ENCODE measurements around the gene FMOD.

FMOD gene

DNA sequence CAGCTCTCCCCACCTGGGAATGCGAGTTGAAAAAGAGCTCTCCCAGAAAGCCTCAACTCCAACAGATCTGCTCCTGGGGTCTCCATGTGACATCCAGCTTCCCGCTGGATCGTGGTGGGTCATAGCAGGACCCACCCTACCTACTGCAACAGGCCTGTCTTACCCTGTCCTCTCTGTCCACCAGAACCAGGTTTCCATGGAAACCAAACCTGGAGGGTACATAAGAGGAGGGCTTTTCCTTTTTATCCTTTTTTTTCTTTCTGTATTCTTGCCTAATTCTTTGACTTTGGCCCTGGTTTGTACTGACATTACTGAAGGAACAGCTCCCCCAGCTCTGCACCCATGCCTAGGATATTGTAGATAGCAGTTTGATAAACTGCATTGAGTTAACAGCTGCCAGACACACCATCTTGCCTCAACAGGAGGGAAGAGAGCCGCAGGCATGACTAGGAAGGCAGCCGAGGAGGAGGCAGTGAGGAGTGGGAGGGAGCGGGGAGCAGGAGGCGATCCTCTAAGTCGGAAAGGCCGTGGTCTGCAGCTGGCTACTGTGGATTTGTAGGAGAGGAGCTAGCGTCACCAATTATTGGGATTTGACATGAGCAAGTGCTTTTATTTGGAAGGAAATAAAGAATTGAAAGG, 9.7 kb upstream of the FMOD start:
- DNase-seq = no peak

DNA sequence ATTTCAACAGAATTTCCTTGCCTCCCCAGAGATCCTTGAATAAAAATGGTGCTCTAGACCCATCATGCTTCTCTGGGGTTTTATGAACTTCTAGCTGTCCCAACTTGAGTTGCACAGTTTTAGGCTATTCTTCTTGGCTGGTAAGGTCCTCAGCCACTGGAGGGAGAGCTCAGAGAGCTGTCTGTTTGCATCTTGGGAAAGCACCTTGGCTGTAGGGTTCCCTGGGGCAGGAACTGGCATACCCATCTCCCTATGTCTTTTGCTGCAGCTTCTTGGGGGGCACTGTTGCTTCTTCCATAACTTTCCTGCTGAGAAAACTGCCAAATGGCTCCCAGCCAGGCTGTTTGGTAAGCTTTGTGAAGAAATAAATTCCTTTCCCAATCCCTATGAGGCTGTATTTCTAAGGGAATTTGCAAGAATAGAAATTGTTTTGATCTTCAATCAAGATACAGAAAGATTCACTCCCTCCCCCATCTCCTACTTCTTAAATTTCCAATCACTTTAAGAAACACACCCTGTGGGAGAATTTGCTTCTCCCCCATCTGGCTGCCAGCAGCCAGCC, 8.2 kb upstream of the FMOD start:
- no peak for DNase-seq

DNA sequence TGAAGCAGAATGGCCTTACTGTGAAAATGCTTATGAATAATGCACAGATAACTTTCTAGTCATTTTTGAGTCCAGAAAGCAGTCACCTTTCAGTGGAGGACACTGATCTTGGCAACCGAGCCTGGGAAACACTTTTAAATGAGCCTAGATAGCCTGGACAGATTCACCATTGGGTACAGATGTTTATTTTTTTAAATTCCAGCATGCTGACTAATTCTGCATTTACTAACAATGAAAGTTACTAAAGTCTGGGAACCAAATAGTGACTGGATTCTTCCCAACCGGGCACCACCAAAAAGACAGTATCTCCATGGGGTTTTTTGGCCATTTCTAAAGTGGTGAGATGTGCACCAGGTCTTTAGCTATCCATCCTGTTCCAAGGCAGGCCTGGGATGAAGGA, 3.3 kb upstream of the FMOD start:
- no peak for DNase-seq

DNA sequence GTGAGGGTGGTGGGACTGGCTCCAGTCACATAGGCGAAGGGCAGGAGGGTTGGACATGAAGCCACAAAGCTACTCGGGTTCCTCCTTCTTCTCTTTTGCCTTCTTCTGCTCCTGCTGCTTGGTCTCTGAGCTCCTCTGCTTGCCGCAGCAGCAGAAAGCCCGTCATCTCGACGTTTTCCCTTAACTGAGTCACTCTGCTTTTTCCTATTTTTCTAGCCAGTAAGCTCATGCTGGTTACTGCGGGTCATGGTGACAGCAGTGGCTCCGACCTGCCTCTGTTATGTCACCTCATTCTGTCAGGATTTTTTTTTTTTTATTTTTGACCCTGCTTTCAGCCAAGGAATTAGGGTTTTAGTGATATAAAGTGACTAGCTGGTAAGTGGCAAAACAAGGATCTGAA, 2.6 kb upstream of the FMOD start:
- no peak for DNase-seq

DNA sequence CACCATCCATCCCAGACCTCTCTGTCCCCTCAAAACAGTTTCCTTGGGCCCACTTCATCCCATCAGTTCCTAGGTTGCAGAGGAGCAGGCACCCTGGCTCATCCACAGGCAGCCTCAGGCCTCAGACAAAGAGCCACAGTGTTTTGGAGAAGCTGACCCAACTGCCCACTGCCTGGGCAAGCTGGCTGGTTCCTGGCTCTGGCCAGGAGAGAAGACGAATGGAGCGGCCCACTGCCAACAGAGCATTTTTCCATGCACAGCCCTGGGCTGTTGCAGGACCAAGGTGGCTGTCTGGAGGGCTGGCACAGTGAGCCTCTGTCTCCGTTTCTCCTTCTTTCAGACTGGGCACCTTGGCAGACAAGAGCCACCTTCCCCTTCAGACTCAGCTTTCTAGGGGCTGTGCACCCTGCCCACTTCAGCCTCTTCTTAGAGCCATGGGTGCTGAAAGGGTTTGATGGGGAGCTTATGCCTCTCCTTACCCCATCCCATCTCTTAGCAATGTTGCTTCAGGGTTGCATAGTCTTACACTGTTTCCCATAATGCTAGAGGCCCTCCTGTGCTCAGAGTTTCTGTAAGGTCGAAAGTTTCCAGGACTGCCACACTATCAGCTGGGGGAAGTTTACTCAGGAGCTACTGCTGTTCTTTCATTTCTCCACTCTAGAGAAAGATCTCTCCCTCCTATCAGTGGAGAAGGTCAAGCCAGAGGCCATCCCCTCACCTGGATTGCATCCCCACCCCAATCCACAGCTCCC, 973 bp downstream of the FMOD start:
- DNase-seq = no peak

DNA sequence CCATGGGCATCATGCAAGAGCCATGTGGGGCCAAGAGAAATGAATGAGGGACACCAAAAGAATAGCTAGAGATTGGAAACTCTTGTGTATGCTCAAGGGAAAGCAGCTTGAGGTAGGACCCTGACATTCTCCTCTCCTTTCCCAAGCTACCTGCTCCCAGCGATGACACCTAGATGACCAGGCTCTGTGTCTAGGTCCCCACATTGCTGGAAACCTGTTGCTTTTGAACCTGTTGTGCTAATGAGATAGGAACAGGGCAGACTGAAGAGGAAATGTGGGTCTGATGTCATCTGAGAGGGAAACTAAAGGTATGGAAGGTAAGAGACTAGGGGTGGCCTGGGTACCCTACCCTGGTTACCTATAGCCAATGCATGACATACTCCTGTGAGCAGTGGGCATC, 1.8 kb downstream of the FMOD start:
- DNase-seq = no peak

DNA sequence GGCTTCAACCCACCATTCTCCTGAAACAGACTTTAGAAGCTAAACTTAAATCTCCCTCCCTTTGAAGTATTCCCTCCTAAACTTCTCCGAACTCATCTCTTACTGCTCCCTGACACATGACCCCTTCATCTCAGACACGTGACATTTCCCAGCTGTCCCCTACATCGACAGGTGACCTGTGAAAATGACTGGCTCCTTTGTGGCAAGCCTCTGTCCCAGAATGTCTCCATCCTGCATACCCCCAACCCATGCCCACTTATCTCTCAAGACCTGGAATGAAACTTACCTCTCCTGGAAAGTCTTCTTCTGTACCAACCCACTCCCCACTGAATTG, 4.2 kb downstream of the FMOD start:
- DNase-seq = no peak

DNA sequence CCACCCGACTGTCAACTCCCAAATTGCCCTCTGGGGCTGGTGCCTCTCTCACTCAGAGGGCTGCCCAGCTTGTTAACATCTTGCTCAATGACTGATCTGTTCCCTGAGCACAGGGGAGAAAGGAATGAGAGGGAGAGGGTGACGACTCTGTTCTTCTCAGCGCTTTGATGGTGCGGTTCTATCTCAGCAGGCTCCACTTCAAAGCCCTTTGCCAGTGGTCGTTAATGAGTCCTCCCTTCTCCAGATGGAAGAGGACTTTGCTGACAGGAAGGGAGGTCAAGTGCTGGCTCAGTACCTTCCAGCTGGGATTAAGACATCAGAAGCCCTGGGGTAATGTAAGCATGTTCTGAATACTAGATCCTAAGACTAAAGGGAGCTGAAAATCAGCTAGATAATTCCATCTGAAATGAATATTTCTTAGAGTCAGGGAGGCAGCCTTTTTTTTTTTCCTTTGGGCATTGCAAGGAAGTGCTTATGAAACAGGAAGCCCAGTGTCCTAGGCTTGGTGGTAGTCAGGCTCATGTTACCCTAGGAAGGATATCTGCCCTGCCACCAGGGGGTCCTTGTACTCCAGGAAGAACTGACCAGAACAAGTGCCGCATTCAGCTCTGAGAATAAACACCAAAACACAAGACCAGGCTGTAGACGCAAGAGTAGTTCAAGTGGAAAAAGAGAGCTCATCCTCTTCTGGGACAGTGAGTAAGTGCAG, 4.7 kb downstream of the FMOD start:
- no peak for DNase-seq

DNA sequence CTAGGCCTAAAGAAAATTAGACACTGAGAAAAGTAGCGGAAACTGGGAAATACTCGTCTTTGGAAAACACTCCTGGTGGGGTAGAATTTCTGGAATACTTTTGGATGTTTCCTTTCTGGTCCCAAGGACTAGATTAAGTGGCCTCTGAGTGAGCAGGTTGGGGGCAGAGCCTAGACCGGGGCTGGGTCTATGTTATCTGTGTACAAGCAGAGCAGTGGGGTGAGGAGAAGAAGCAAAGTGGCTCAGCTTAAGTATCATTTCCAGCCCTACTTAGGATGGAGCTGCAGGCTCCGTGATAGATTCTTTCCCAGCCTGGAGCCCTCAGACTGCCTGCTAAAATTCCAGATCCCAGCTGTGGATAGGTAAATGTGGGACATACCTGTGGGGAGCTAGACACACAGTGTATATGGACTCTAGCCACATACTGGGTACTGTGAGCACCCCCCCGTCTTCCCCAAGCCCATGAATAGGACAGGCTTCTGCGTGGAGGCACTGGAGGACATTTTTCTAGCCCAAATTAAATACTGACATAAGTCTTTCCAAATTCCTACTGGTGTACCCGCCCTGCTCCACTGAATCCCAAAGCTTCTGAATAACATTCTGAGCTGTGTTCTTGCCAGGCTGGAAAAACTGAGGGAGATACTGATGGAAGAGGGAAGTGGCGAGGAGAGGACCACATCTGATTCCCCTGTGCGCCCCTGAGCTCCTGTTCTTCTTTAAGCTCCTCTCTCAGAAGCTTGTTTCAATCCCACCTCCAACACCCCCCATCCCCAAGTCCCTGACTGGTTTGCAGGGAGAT, 6.8 kb downstream of the FMOD start:
- no peak for DNase-seq

DNA sequence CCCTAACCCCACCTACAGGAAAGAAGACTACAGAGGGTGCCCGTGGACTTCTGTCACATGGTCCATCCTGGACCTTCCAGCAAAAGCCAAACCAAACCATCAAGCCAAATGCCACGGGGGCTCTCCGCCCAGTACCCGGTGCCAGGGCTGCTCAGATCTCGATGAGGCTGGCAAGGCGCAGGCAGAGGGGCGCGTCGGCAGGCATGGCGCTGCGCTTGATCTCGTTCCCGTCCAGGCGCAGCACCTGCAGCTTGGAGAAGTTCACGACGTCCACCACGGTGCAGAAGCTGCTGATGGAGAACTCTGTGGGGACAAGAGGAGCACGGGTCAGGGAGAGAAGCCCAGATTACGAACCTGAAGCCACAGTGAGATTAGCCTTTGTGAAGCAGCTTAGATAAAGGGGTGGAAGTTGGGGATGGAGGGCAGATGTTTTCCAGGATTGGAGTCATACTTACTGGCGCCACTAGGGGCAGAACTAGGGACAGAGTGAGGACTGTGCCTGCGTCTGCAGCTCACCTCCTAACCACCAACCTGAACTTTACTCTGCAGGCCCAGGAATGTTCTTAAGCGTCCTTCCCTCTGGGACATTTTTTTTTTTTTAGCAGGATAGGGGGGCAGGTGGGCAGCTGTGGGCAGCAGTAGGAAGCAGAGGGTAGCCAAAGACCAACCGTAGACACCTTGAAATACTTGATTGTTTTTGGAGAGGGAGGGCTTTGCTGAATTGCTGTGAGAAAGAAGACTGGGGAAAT, 8.6 kb downstream of the FMOD start:
- peak; percentile 38 for DNase-seq

DNA sequence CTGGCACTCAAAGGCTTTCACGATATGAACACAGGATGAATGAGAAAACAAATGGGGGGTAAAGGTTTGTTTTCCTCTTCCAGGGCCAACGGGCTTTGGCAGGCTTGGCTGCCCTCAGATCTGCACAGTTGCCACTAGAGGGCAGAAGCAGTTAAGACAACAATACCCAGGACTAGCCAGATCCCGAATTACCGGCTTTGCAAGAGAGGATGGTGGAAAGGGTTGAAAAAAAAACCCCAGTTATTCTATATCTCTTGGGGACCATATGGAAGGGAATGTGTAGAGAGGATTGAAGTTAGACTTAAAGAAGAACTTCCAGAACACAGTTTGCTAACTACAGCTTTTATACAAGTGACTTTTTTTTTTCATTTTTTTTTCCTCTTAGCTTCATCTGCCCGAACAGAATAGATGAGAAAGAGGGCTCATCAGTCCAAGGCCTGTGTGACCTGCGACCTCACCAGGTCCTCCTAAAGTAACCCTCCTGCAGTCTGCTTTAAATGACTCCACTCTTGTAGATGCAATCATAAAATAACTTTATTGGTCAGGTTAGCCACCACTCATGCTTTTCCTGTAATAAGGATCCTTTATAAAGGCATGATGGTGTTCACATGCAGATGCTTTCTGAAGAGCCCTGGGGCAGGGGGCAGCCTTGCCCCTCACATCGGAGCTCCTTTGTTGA, 10.7 kb downstream of the FMOD start:
- DNase-seq = peak; percentile 37

DNA sequence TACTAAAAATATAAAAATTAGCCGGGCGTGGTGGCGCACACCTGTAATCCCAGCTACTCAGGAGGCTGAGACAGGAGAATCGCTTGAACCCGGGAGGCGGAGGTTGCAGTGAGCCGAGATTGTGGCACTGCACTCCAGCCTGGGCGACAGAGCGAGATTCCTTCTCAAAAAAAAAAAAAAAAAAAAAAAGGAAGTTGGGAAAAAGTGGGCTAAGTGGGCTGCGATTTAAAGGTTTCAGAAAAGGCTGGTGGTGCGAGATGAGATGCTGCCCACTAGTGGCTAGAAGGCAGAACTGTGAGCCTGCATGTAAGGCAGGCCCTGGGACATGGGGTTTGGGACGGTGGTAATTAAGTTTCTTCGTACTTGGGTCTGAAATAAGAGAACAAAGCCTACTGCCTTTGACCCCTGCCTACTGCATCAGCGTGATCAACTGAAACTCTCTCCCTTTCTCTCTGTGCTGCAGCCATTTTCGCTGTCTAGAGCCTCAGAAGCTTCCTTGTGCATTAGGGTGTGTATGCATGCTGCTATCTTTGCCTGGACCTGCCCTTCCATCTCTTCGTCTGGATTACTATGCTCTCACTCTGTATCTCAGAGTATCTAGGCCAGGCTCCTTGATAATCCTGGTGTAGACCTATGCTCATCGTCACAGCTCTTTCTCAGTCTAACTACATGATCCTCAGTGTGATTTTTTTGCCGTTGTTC, 12.4 kb downstream of the FMOD start:
- DNase-seq = peak; percentile 39

DNA sequence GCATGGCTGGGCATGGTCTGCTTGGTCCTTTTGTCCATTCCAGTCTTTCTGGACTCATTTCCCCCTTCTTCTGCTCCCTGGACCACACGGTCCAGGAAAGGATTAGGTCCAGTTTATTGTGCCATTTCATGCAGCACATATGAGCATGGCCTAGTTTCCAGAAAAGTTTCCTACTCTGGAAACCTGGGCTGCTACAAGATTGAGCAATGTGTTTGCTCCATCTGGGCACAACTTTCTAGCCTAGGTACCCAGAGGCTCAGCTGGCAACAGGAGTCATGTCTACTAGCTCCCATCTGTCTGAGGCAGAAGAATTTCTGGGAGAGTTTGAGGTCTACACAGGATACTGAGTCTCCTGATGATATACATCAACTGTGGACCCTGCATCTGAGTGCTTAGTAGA, 14.8 kb downstream of the FMOD start:
- DNase-seq = no peak

DNA sequence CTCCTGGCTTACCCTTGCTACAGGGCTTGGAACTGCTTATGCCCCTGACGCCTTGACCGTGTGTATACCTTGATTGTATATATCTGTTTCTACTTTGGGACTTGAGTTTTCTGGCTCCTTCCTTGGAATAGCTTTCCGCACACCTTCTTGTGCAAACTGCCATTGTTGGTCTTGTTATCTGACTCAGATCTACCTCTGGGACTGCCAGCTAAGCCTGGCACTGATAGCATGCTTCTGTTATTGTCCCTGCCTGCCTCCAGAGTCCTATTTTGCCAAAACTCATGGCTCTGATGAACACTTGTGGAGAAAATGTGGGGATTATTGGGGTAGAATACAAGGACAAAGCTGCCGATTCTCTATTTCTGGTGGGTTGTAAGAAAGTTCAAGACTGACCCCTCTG, 15.4 kb downstream of the FMOD start:
- no peak for DNase-seq

DNA sequence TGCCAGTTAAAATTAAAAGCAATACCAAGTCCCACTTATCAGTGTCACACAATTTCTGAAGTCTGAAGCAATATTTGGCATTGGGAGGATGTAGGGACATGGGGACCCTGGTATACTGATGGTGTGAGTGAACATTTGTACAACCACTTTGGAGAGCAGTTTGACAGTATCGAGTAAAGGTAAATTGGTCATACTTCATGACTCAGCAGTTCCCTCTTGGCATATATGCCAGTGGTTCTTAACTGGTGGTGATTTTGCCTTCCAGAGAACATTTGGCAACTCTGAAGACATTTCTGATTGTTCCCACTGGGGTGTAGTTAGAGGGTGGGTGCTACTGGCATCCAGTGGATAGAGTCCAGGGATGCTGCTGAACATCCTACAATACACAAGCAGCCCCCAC, 19.7 kb downstream of the FMOD start:
- no peak for DNase-seq

DNA sequence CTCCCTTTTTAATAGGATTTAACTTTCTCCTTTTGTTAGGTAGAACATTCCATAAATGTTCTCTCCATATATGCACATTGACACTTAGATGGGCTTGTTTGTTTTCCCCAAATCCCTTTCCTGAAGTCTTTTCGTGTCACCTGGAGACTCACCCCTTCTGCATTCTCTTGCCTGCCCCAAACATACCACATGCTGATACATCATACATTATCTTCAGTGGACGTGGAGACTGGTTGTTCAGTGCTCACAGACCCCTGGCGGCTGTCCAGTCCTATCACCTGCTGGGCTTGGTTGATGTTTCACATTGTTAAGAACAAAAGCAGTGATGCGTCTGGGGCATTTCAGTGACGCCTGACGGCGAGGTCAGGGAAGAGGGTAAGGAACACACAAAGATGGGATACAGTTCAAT, 22.2 kb downstream of the FMOD start:
- DNase-seq = no peak

DNA sequence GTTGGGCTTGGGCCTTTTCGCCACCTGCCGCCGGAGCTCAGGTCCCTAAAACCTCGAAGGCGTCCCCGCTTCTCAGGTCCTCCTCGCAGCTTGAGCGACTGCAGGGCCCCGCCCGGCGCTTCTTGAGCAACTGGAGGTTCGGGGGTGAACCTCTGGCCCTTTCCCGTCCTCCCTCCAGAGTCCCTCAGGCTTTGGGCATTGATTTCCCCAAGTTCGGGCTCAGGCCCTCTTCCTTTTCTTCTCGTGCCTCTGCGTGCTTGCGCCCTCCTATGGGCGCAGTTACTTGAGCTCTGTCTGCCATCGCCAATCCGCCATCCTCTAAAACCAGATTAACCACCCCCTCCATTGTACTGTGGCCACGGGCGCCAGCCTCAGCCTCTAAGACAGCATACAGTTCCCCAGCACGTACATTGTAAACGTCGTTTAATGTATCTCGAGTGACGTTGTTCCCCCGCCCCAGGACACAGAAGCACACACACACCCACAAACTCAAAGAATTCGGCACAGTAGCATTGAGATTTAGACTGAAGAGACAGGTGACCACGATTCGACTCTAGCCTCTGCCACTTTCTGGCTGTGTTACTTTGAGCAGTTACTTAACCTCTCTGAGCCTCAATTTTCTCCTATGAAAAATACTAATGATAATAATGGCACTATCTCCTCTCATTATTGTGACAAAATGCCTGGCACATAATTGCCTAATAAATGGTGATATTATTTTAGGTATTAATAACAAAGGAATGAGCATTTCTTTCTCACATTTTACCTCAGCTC, 23.1 kb downstream of the FMOD start:
- DNase-seq = peak; percentile 68

DNA sequence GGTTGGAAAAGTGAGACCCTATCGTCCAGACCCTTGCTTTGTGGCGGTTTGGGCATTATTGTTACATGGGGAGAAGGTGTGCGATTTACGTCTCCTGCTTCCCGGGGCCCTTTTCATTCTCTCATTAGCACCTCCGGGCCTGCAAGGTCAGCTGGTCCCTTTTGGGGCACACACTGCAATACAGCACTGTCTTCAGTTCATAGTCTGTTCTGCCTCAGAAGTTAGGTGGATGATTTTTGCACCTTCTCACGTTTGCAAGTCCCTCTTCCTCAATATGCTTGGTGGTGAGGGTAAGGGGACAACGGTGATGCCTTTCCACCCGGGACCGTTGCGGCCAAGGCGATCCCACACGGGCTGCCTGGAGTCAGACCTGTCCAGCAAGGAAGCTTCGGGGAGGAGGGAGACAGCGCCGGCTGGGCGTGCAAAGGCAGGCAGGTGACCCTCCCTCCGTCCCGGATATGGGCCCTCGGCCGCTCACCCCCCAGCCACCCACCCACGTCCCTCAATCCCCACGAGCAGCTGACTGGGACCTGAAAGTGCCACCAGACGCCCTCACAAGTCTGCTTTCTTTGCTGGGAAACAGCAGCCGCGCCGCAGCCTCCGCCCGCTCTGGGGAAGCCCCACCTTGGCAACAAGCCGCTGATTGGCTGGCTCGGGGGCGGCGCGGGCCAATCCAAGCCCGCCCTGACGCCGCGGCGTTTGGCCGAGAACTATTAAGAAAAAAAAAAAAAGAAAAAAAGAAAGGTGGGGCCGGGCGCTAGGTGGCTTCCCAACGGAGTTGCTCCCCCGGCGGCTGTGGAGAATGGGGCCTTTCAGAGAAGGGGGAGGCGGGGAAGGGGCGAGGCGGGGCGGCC, 23.9 kb downstream of the FMOD start:
- peak; percentile 93 for DNase-seq

DNA sequence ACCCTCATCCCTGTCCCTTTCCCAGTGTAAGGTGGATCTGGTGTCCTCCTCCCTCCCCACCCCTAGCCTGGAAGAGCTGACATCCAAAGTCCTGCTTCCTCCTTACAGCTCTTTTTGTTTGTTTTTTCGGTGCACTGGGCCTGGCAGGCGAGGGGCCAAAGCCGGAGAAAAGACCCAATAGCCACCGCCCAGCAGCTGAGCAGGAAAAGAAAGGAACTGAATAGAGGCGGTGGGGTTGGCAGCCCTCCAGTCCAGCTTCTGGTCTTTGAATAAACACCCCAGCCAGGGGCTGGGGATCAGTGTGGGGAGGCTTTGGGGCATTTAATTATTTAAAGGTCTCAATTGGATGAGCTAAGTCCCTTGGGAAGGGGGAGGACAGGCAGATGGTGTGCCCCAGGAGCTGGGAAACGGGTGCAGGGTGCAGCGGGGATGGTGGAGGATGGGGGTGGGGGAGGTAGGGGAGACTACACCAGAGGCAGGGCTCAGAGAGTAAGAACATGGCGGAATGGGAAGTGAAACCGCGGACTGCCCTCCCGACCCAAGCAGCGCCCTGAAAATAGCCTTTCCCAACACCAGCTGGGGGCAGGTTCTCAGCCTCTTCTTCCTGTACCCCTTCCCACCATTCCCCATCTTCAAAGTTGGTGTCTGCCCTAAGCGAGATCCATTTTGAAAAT, 25.4 kb downstream of the FMOD start:
- no peak for DNase-seq

All from T-helper 9 cell (primary cell).